ENCODE data around the gene LAIR1. TPM values are rescaled to one million over a fixed set of nuclear protein-coding genes. Genes with fewer than 3 reads are reported as not detected.

LAIR1 gene
- total RNA-seq, 1 donor from 2014 or later, result 30.5 TPM

GRCh38 chr19:54316746-54317107, 48.0 kb downstream of the LAIR1 start:
- no peak for TF ChIP-seq CTCF (IDR thresholded peaks at IDR 0.05)
- Mint-ChIP-seq H3K4me1 (peaks cover 52% of the 10 kb centered on the region), H3K36me3 (ENCODE audit: low read depth) (no peaks in the 10 kb centered on the region), H3K9me3 (no peaks in the 10 kb centered on the region), H3K4me3 (no peak overlapping the region), H3K27me3 (peaks cover 13% of the 10 kb centered on the region), H3K27ac (no peak overlapping the region)
- ChIA-PET POLR2A (interaction anchor here (0.9 to 1.3 kb wide), 2 partner anchors 29 to 34 kb away, joined by 3 to 4 read pairs; no protein-coding TSS in a partner anchor), CTCF (interaction anchor here (0.8 kb wide), 1 partner anchor 74 kb away, joined by 3 read pairs; no protein-coding TSS in a partner anchor)
- no peak for DNase-seq
- intact Hi-C loops (cut with micrococcal nuclease), result loop anchor here (5.0 kb wide), 1 partner anchor 34 kb away; the partner anchor contains the start of gene LILRB2
- no peak for ATAC-seq (ENCODE audit: low read depth)

- DNase-seq (no peak), ATAC-seq (ENCODE audit: low read depth) (no peak)
- no peak for TF ChIP-seq CTCF (IDR thresholded peaks at IDR 0.05)
- Mint-ChIP-seq H3K9me3 (no peaks in the 10 kb centered on the region), H3K36me3 (ENCODE audit: low read depth) (no peaks in the 10 kb centered on the region), H3K27me3 (peaks cover 13% of the 10 kb centered on the region), H3K4me3 (no peak overlapping the region), H3K4me1 (peaks cover 50% of the 10 kb centered on the region), H3K27ac (no peak overlapping the region)
- CTCF ChIA-PET, result interaction anchor here (0.8 kb wide), 1 partner anchor 75 kb away, joined by 3 read pairs; no protein-coding TSS in a partner anchor
- intact Hi-C loops (cut with micrococcal nuclease), result loop anchor here (5.0 kb wide), 1 partner anchor 34 kb away; the partner anchor contains the start of gene LILRB2
- POLR2A ChIA-PET, result interaction anchor here (0.6 kb wide), 1 partner anchor 1160 kb away, joined by 3 read pairs; the partner anchor contains the start of gene ZNF628
Observed at GRCh38 chr19:54315956-54316355, 48.8 kb downstream of the LAIR1 start.

- intact Hi-C loops (cut with micrococcal nuclease), result no loop called here
- Mint-ChIP-seq H3K4me3 (peak within 1 kb of the TSS; percentile 52), H3K27ac (no peak within 1 kb of the TSS), H3K4me1 (peaks cover 24% of the 10 kb centered on the region), H3K9me3 (no peaks in the 10 kb centered on the region), H3K36me3 (ENCODE audit: low read depth) (no peaks in the 10 kb centered on the region), H3K27me3 (peaks cover 19% of the 10 kb centered on the region)
- ATAC-seq (ENCODE audit: low read depth), result peak; percentile 90
- no peak for TF ChIP-seq CTCF (IDR thresholded peaks at IDR 0.05)
- no peak for DNase-seq
- ChIA-PET POLR2A (interaction anchor here (0.6 to 1.2 kb wide), 4 partner anchors 22 to 305 kb away, joined by 3 to 5 read pairs (median 3); no protein-coding TSS in a partner anchor), CTCF (interaction anchor here (1.3 kb wide), 2 partner anchors 42 to 47 kb away, joined by 4 read pairs; no protein-coding TSS in a partner anchor)
Observed at GRCh38 chr19:54312436-54313377, 52.0 kb downstream of the LAIR1 start, which contains the start of gene LILRA5. TSS of gene LILRA5 (minus strand) at chr19:54313166. CDS start at chr19:54313019, 147 bp downstream.

GRCh38 chr19:54312011-54312410, 52.7 kb downstream of the LAIR1 start:
- Mint-ChIP-seq H3K27me3 (peaks cover 25% of the 10 kb centered on the region), H3K4me3 (no peak overlapping the region), H3K9me3 (no peaks in the 10 kb centered on the region), H3K27ac (no peak overlapping the region), H3K36me3 (ENCODE audit: low read depth) (no peaks in the 10 kb centered on the region), H3K4me1 (peaks cover 17% of the 10 kb centered on the region)
- intact Hi-C loops (cut with micrococcal nuclease), result no loop called here
- ATAC-seq (ENCODE audit: low read depth), result no peak
- TF ChIP-seq CTCF (IDR thresholded peaks at IDR 0.05), result no peak
- ChIA-PET CTCF (interaction anchor here (1.3 kb wide), 2 partner anchors 43 to 46 kb away, joined by 4 read pairs; no protein-coding TSS in a partner anchor), POLR2A (interaction anchor here (0.7 to 1.2 kb wide), 2 partner anchors 22 to 34 kb away, joined by 3 read pairs; no protein-coding TSS in a partner anchor)
- DNase-seq, result no peak

GRCh38 chr19:54311486-54311885, 53.2 kb downstream of the LAIR1 start:
- no peaks in the 10 kb centered on the region for H3K9me3 Mint-ChIP-seq
- no peak for DNase-seq
- H3K27me3 Mint-ChIP-seq, result peaks cover 29% of the 10 kb centered on the region
- no peaks in the 10 kb centered on the region for H3K36me3 Mint-ChIP-seq (ENCODE audit: low read depth)
- H3K27ac Mint-ChIP-seq, result no peak overlapping the region
- ChIA-PET CTCF (no interaction called here), POLR2A (no interaction called here)
- ATAC-seq (ENCODE audit: low read depth), result no peak
- intact Hi-C loops (cut with micrococcal nuclease), result no loop called here
- H3K4me1 Mint-ChIP-seq, result peaks cover 14% of the 10 kb centered on the region
- no peak overlapping the region for H3K4me3 Mint-ChIP-seq
- TF ChIP-seq CTCF (IDR thresholded peaks at IDR 0.05), result no peak
